K562 (cell line): ENCODE data around the gene COX6B2. TPM values are rescaled to one million over a fixed set of nuclear protein-coding genes. Genes with fewer than 3 reads are reported as not detected.

ENCODE experiments used
- CAMTA2 ChIP-seq: fragments of 250-450 bp; sonication (Bioruptor Pico); conservative IDR thresholded peaks from 2 replicates; pipeline ENCODE4 v1.5.1; 2022
- CEBPZ ChIP-seq: fragments of 150-350 bp; IDR thresholded peaks from 2 replicates; pipeline ENCODE4 v1.6.1; 2014; ENCODE audit warnings: low read depth, mild to moderate bottlenecking, low read length, borderline replicate concordance
- CREB3L1 ChIP-seq: fragments of 450-650 bp; IDR thresholded peaks from 2 replicates; pipeline ENCODE4 v1.6.1; 2014; ENCODE audit warnings: low read depth, mild to moderate bottlenecking, moderate library complexity, borderline replicate concordance
- CREM ChIP-seq: IDR thresholded peaks from 2 replicates; pipeline ENCODE4 v1.6.1; 2014; ENCODE audit warnings: antibody characterized with exemption, low read depth
- CUX1 ChIP-seq: fragments of 200-800 bp; sonication (Bioruptor generic); IDR thresholded peaks from 2 replicates; pipeline ENCODE4 v1.6.1; 2016; ENCODE audit warnings: missing genetic modification characterization, missing compliant biosample characterization
- CXXC5 ChIP-seq: fragments of 250-450 bp; sonication (Bioruptor Pico); IDR thresholded peaks from 2 replicates; pipeline ENCODE4 v1.8.0; 2022; ENCODE audit warnings: inconsistent platforms, mild to moderate bottlenecking, moderate library complexity
- MTA2 ChIP-seq: fragments of 450-650 bp; IDR thresholded peaks from 2 replicates; pipeline ENCODE4 v1.6.1; 2016; ENCODE audit warnings: low read depth
- NFE2L1 ChIP-seq: fragments of 450-650 bp; IDR thresholded peaks from 2 replicates; pipeline ENCODE4 v1.6.1; 2016; ENCODE audit warnings: missing genetic modification characterization, low read depth, mild to moderate bottlenecking, missing compliant biosample characterization, moderate library complexity, borderline replicate concordance
- PREB ChIP-seq: sonication (generic); formaldehyde crosslinking; IDR thresholded peaks from 2 replicates; pipeline ENCODE4 v1.8.1; 2023; ENCODE audit warnings: mild to moderate bottlenecking, missing genetic modification reagents
- RCOR1 ChIP-seq, 2 experiments: IDR thresholded peaks; 2 replicates each; pipeline ENCODE4 v1.6.1; 2012; ENCODE audit warnings: low read depth in 2 of 2, low read length in 2 of 2, borderline replicate concordance in 1 of 2, improper control_type of control experiment in 1 of 2
- SIN3A ChIP-seq, 2 experiments: fragments of 150-350 bp in 1 of 2; IDR thresholded peaks; 2 replicates each; pipeline ENCODE4 v1.6.1; 2011 to 2016; ENCODE audit warnings: borderline replicate concordance in 2 of 2, low read depth in 2 of 2, low read length in 2 of 2, mild to moderate bottlenecking in 2 of 2, moderate library complexity in 2 of 2; ENCODE audit not compliant: control insufficient read depth in 1 of 2
- YBX1 ChIP-seq: fragments of 450-650 bp; IDR thresholded peaks from 2 replicates; pipeline ENCODE4 v1.7.1; 2016; ENCODE audit warnings: mild to moderate bottlenecking
- YY1 ChIP-seq, 3 experiments: IDR thresholded peaks; 2 replicates each; pipeline ENCODE4 v1.6.1; 2011; ENCODE audit warnings: low read length in 2 of 3, mild to moderate bottlenecking in 2 of 3, moderate library complexity in 2 of 3, borderline replicate concordance in 1 of 3, control low read depth in 1 of 3, low read depth in 1 of 3; ENCODE audit not compliant: insufficient read depth in 3 of 3, insufficient replicate concordance in 2 of 3, control insufficient read depth in 1 of 3, insufficient read length in 1 of 3; ENCODE audit errors: extremely low read depth in 1 of 3
- polyA plus RNA-seq, 8 experiments: library from polyadenylated mRNA; depleted of rRNA in 4 of 8; stranded (reverse) in 5 of 8; unstranded in 3 of 8; fragments of >200 nt; fragmentation: Nextera tagmentation in 2 of 8; fragmentation: Illumina TruSeq in 1 of 8; extraction: Ambion mirVana in 2 of 8; extraction: Trizol in 1 of 8; gene quantifications; 2 replicates each; pipeline versions ENCODE4 v1.2.1 to v1.2.3, GENCODE V29; 2011 to 2014; ENCODE audit warnings: inconsistent platforms in 1 of 8, missing spikeins in 1 of 8
- total RNA-seq, 7 experiments: library from RNA; depleted of rRNA in 6 of 7; stranded (reverse); fragments of >200 nt in 6 of 7; fragmentation: Illumina TruSeq in 2 of 7; extraction: Trizol in 2 of 7; gene quantifications; 2 replicates each; pipeline versions ENCODE4 v1.2.1 to v1.2.3, GENCODE V29; 2011 to 2021; ENCODE audit warnings: low replicate concordance in 1 of 7

COX6B2 gene
- total and polyA plus RNA-seq, 9 of the 15 experiments (the other 6 are each of a cell fraction or from before 2014, with no cell fraction given), result 0.40 to 2.5 (median 0.83) TPM

GRCh38 chr19:55384131-55384919, 29.8 kb upstream of the COX6B2 start, which contains the start of gene TMEM238 (continued):
- TF ChIP-seq CREM (0 out of 2 replicates have a peak, but pooled peaks have one; percentile 3), RCOR1 (IDR thresholded peaks at IDR 0.05; ENCODE audit: borderline replicate concordance in 1 of 2, low read depth in 2 of 2, low read length in 2 of 2) (no peak), CUX1 (CRISPR knock-in tag) (peak; percentile 39; the same call in 1 of the 2 replicates), CAMTA2 (CRISPR knock-in tag) (no peak), CXXC5 (CRISPR knock-in tag) (peak; percentile 34; the same call in 1 of the 2 replicates), YBX1 (no peak), PREB (0 out of 2 replicates have a peak, but pooled peaks have one; percentile 20), YY1 (IDR thresholded peaks at IDR 0.05; ENCODE audit: borderline replicate concordance in 1 of 3, control insufficient read depth in 1 of 3, extremely low read depth in 1 of 3, insufficient read depth in 3 of 3, insufficient read length in 1 of 3, insufficient replicate concordance in 2 of 3, low read depth in 1 of 3, low read length in 2 of 3) (peak in 2 of 3 experiments; percentile 65 to 81), SIN3A (IDR thresholded peaks at IDR 0.05; ENCODE audit: borderline replicate concordance in 2 of 2, control insufficient read depth in 1 of 2, low read depth in 2 of 2, low read length in 2 of 2) (peak in 1 of 2 experiments; percentile 5; a peak in 1 of 4 replicates), CEBPZ (no peak), CREB3L1 (no peak; the same call in 1 of the 2 replicates), NFE2L1 (tag) (no peak), MTA2 (no peak)
